Measurements from ENCODE around the gene TGOLN2.
"Not testable (repeated sequence)": the region's sequence is repeated elsewhere in the genome, so short reads cannot be mapped to it uniquely, and the experiment has no call there.

TGOLN2 gene

DNA sequence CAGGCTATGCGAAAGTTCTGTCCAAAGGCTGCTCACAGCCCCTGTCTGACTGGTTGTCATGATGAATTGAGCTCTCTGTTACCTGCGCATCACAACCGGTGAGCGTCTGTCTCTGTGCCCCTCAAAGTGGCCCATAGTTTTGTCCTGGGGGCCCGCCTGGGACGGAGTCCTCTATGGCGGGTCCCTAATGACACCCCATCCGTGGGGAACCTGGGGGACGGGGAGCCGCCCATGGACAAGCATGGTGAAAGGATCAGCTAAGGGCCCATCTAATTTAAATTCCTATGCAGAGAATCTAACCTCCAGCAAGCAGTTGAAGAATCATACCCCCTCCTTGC is 27.3 kb upstream of the TGOLN2 start:
- no peak for DNase-seq
- TF ChIP-seq, protein P1, sequence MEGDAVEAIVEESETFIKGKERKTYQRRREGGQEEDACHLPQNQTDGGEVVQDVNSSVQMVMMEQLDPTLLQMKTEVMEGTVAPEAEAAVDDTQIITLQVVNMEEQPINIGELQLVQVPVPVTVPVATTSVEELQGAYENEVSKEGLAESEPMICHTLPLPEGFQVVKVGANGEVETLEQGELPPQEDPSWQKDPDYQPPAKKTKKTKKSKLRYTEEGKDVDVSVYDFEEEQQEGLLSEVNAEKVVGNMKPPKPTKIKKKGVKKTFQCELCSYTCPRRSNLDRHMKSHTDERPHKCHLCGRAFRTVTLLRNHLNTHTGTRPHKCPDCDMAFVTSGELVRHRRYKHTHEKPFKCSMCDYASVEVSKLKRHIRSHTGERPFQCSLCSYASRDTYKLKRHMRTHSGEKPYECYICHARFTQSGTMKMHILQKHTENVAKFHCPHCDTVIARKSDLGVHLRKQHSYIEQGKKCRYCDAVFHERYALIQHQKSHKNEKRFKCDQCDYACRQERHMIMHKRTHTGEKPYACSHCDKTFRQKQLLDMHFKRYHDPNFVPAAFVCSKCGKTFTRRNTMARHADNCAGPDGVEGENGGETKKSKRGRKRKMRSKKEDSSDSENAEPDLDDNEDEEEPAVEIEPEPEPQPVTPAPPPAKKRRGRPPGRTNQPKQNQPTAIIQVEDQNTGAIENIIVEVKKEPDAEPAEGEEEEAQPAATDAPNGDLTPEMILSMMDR (IDR thresholded peaks at IDR 0.05): no peak
- Mint-ChIP-seq H3K9me3 (no peaks in the 10 kb centered on the region), H3K4me1 (peaks cover 30% of the 10 kb centered on the region), H3K4me3 (peak overlapping the region; percentile 98), H3K27ac (peak overlapping the region; percentile 80), H3K27me3 (ENCODE audit: low read depth, poor library complexity) (no peaks in the 10 kb centered on the region), H3K36me3 (ENCODE audit: low read depth) (peaks cover 23% of the 10 kb centered on the region)

DNA sequence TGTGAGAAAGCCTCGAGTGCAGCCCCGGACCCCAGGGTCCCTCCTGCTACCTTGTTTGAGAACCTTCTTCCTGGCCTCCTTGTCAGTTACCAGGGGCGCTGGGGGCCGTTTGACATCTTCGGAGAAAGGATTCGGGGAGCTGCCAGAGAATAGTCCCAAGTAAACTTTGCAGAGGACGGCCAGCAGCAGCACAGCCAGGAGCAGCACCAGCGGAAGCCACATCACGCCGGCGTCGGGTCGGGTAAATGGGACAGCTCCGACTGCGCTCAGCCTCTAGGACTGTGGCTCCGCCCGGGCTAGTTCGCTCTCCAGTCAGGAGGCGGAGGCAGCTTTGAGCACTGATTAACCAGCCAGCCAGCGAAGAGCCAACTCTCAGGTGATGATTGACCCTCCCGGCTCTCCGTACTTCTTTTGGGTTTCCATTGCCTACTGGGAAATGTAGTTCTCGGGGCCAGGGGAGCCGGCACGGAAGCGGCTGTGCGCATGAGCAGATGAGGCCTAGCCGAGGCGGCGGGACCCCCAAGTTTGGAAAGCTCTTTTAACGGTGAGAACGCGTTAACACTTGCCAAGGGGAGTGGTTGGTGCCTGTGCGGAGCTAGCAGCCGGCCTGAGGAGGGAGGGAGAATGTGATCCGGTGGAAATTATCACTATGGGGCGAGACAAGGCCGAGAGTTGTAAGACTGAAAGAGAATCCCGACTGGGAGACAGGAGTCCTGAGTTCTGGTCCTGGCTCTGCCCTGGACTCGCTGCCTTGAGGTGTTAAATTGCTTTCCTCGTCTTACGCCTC is 26.7 kb upstream of the TGOLN2 start, which contains the start of the genes ELMOD3 and RETSAT:
TSS of gene ELMOD3 (plus strand) at position 484 of the 787 bp plus-strand sequence. CDS start 2,430 bp downstream, outside the sequence.
TSS of gene RETSAT (minus strand) at position 243 of the 787 bp plus-strand sequence. CDS start at position 222, 21 bp downstream.
- peak; percentile 94 for DNase-seq
- Mint-ChIP-seq H3K9me3 (no peaks in the 10 kb centered on the region), H3K27ac (peak within 1 kb of the TSS; percentile 91), H3K27me3 (ENCODE audit: low read depth, poor library complexity) (no peaks in the 10 kb centered on the region), H3K4me1 (peaks cover 30% of the 10 kb centered on the region), H3K4me3 (peak within 1 kb of the TSS; percentile 98), H3K36me3 (ENCODE audit: low read depth) (peaks cover 23% of the 10 kb centered on the region)
- TF ChIP-seq, protein P1 (IDR thresholded peaks at IDR 0.05): no peak

DNA sequence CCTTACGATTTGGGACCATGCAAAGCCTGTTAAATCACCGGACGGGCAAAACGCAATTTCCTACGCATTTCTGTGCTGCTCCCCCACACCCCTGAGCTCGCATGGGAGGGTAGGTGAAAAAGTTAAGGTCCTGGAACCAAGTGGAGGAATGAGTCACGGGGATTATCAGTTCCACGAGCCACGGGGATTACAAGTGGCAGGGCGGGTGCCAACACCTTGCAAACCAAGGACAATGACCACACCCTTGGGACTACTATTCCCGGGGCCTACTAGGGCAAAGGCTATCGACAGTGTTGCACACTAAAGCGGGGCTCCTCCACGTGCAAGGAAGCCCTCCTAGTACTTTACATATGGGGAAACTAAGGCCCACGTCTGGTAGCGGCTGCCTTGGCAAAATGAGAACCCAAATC is 26.1 kb upstream of the TGOLN2 start:
- H3K9me3 Mint-ChIP-seq: no peaks in the 10 kb centered on the region
- no peaks in the 10 kb centered on the region for H3K27me3 Mint-ChIP-seq (ENCODE audit: low read depth, poor library complexity)
- H3K36me3 Mint-ChIP-seq (ENCODE audit: low read depth): peaks cover 26% of the 10 kb centered on the region
- TF ChIP-seq, protein P1 (IDR thresholded peaks at IDR 0.05): no peak
- peak overlapping the region; percentile 98 for H3K4me3 Mint-ChIP-seq
- no peak overlapping the region for H3K27ac Mint-ChIP-seq
- peaks cover 30% of the 10 kb centered on the region for H3K4me1 Mint-ChIP-seq
- DNase-seq: no peak

DNA sequence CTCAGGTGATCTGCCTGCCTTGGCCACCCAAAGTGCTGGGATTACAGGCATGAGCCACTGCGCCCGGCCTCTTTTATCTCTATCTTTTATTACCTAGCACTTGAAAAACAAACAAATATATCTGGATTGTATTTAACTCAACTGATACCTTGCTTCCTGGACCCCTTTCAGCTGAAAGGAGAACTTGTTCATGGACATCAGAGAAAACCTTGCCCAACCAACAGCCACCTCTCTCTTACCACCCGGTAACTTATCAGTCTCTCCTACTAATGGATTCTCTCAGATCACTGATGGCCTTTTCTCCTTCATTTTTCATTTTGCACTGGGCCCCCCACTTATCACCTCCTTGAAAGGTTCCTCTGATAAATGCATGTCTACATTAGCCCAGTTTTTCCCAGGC is 19.8 kb upstream of the TGOLN2 start:
- Mint-ChIP-seq H3K4me3 (no peak overlapping the region), H3K4me1 (peaks cover 6% of the 10 kb centered on the region), H3K9me3 (no peaks in the 10 kb centered on the region), H3K36me3 (ENCODE audit: low read depth) (peaks cover 20% of the 10 kb centered on the region), H3K27me3 (ENCODE audit: low read depth, poor library complexity) (no peaks in the 10 kb centered on the region), H3K27ac (no peak overlapping the region)
- TF ChIP-seq, protein P1 (IDR thresholded peaks at IDR 0.05): no peak
- DNase-seq: no peak

DNA sequence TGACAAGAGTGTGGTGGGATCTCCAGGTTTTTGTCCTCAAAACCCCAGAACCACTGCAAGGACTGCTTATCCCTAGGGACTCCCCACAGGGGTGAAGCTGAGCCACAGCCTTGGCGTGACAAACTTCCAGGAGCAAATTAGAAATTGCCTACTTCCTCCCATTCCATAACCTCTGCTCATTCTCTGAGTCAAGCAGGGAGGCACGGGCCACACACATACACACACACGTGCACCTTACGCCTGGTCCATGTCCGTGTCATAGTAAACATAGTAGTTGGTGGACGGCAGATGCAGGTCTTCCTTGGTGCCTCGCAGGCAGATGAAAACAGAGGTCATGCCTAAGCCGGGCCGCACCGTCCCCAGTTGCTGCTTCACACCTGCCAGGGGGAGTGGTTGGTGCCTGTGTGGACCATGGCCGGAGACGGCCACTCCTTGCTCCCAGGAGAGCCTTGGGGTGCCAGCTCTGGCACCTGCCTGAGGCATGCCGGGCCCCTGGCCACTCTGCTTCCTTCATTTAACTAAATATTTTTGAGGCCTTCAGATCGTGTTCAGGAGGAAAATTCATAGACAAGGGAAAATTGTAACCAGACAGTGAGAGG is 16.7 kb upstream of the TGOLN2 start:
- Mint-ChIP-seq H3K27ac (no peak overlapping the region), H3K4me1 (peaks cover 13% of the 10 kb centered on the region), H3K9me3 (no peaks in the 10 kb centered on the region), H3K36me3 (ENCODE audit: low read depth) (peaks cover 10% of the 10 kb centered on the region), H3K27me3 (ENCODE audit: low read depth, poor library complexity) (peaks cover 6% of the 10 kb centered on the region), H3K4me3 (no peak overlapping the region)
- DNase-seq: no peak
- TF ChIP-seq, protein P1 (IDR thresholded peaks at IDR 0.05): no peak

DNA sequence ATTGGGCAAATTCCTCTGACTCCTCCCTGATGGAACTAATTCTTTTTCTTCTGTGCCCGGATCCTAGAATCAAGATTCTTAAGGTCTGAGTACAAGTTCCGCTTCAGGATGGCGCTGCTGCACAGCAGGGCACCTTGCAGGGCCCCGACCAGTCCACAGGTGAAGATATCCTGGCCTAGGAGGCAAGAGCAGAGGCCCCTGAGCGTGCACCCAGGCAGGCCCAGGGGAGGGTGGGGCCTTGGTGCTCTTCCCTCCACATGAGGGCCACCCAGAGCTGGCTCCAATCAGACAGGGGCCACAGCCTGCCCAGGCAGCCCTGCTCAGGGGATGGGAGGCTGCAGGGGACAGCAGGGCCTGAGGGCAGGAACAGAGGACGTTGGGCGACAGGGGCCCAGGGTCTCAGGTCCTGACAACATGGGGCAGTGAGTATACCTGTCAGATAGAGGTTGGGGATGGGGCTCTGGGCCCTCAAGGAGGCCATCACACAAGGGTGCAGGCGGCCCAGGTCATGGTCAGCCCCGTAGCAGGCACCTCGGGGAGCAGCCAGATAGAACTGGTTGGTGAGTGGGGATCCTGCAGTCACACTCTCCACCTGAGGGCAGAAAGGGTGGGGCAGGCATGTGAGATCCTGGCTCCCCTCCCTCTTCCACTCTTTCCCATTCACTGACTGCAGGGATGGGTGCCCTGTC is 15.6 kb upstream of the TGOLN2 start:
- peaks cover 13% of the 10 kb centered on the region for H3K4me1 Mint-ChIP-seq
- not testable (repeated sequence) for H3K36me3 Mint-ChIP-seq (ENCODE audit: low read depth); H3K27me3 Mint-ChIP-seq (ENCODE audit: low read depth, poor library complexity); H3K4me3 Mint-ChIP-seq; H3K9me3 Mint-ChIP-seq; DNase-seq; H3K27ac Mint-ChIP-seq

Data from nephron progenitor cell (in vitro differentiated cells).